DOHH2 (cell line): Measurements from ENCODE around the gene LRRC8D.

Experiments used
- H3F3A ChIP-seq: fragments of 200-600 bp; sonication (generic), shearing (Covaris generic); 2 replicates; pipeline ENCODE4 v1.6.0; 2016; ENCODE audit warnings: antibody characterized with exemption, mild to moderate bottlenecking; ENCODE audit not compliant: control insufficient read depth, insufficient read depth
- H3K27ac ChIP-seq: fragments of 200-600 bp; sonication (generic); 2 replicates; pipeline ENCODE4 v1.5.1; 2014; ENCODE audit warnings: low read depth, mild to moderate bottlenecking, low read length, moderate library complexity
- H3K27me3 ChIP-seq: fragments of 200-600 bp; sonication (generic); 2 replicates; pipeline ENCODE4 v1.6.1; 2014; ENCODE audit warnings: mild to moderate bottlenecking, low read length, mixed read lengths; ENCODE audit not compliant: control insufficient read depth
- H3K36me3 ChIP-seq: fragments of 200-600 bp; sonication (generic); 2 replicates; pipeline ENCODE4 v1.6.1; 2014; ENCODE audit warnings: mild to moderate bottlenecking, low read length, moderate library complexity, mixed read lengths; ENCODE audit not compliant: control insufficient read depth
- H3K4me1 ChIP-seq: fragments of 200-600 bp; sonication (generic); 2 replicates; pipeline ENCODE4 v1.6.1; 2014; ENCODE audit warnings: mild to moderate bottlenecking, low read length, mixed read lengths; ENCODE audit not compliant: control insufficient read depth
- H3K4me2 ChIP-seq: fragments of 200-600 bp; sonication (generic); 2 replicates; pipeline ENCODE4 v1.6.0; 2014; ENCODE audit warnings: mild to moderate bottlenecking, low read length, moderate library complexity
- H3K4me3 ChIP-seq: fragments of 200-600 bp; sonication (generic); 2 replicates; pipeline ENCODE4 v1.5.1; 2014; ENCODE audit warnings: mild to moderate bottlenecking, low read length, mixed read lengths
- H3K79me2 ChIP-seq: fragments of 200-600 bp; sonication (generic); 2 replicates; pipeline ENCODE4 v1.6.1; 2014; ENCODE audit warnings: mild to moderate bottlenecking, low read length, mixed read lengths; ENCODE audit not compliant: control insufficient read depth
- H3K9me2 ChIP-seq: fragments of 200-600 bp; sonication (generic); replicated peaks from 2 replicates; pipeline ENCODE4 v1.6.1; 2014; ENCODE audit warnings: mild to moderate bottlenecking, low read length, mixed read lengths; ENCODE audit not compliant: control insufficient read depth
- H3K9me3 ChIP-seq: fragments of 200-600 bp; sonication (generic); 2 replicates; pipeline ENCODE4 v1.6.1; 2014; ENCODE audit warnings: antibody characterized with exemption, low read length, mixed read lengths; ENCODE audit not compliant: control insufficient read depth, insufficient read depth
- H4K20me1 ChIP-seq: fragments of 200-600 bp; sonication (generic); 2 replicates; pipeline ENCODE4 v1.6.0; 2014; ENCODE audit warnings: low read depth, mild to moderate bottlenecking, antibody characterized with exemption, low read length, moderate library complexity; ENCODE audit not compliant: control insufficient read depth, insufficient read depth
- CTCF ChIP-seq: fragments of 200-600 bp; sonication (generic); IDR thresholded peaks from one replicate; pipeline ENCODE4 v1.5.1; 2014; ENCODE audit warnings: antibody characterized with exemption, mild to moderate bottlenecking, low read depth, low read length; ENCODE audit not compliant: poor library complexity, severe bottlenecking
- EZH2phosphoT487 ChIP-seq: fragments of 200-600 bp; sonication (generic); IDR thresholded peaks from 2 replicates; pipeline ENCODE4 v1.6.1; 2017; ENCODE audit warnings: borderline replicate concordance, mild to moderate bottlenecking, antibody characterized with exemption, low read length, moderate library complexity, mixed read lengths

LRRC8D gene

GRCh38 chr1:89965193-89965768 is 144.4 kb downstream of the LRRC8D start:
- H3K79me2 ChIP-seq: no peaks in the 10 kb centered on the region
- TF ChIP-seq EZH2phosphoT487: no peak
- TF ChIP-seq CTCF: no peak
- no peaks in the 10 kb centered on the region for H3K9me2 ChIP-seq
- H3F3A ChIP-seq: no peaks in the 10 kb centered on the region
- no peak overlapping the region for H3K27ac ChIP-seq
- no peaks in the 10 kb centered on the region for H3K9me3 ChIP-seq
- no peak overlapping the region for H3K4me2 ChIP-seq
- no peaks in the 10 kb centered on the region for H3K36me3 ChIP-seq
- H3K27me3 ChIP-seq: peaks cover 26% of the 10 kb centered on the region
- H3K4me3 ChIP-seq: no peak overlapping the region
- no peaks in the 10 kb centered on the region for H4K20me1 ChIP-seq
- H3K4me1 ChIP-seq: peaks cover 19% of the 10 kb centered on the region

GRCh38 chr1:89966656-89967055 is 145.8 kb downstream of the LRRC8D start:
- Histone ChIP-seq H3K27me3 (peaks cover 26% of the 10 kb centered on the region), H3K79me2 (no peaks in the 10 kb centered on the region), H4K20me1 (no peaks in the 10 kb centered on the region), H3F3A (no peaks in the 10 kb centered on the region), H3K9me2 (no peaks in the 10 kb centered on the region), H3K4me1 (peaks cover 19% of the 10 kb centered on the region), H3K27ac (no peak overlapping the region), H3K36me3 (no peaks in the 10 kb centered on the region), H3K4me2 (no peak overlapping the region), H3K9me3 (no peaks in the 10 kb centered on the region), H3K4me3 (no peak overlapping the region)
- TF ChIP-seq EZH2phosphoT487: no peak
- no peak for TF ChIP-seq CTCF

GRCh38 chr1:89971600-89971999 is 150.8 kb downstream of the LRRC8D start:
- no peak for TF ChIP-seq EZH2phosphoT487
- no peak for TF ChIP-seq CTCF
- Histone ChIP-seq H4K20me1 (no peaks in the 10 kb centered on the region), H3K4me2 (no peak overlapping the region)

GRCh38 chr1:89972024-89972423 is 151.2 kb downstream of the LRRC8D start:
- Histone ChIP-seq H3K27ac (no peak overlapping the region), H3K4me2 (no peak overlapping the region), H3K79me2 (no peaks in the 10 kb centered on the region)

More at GRCh38 chr1:89971600-89971999, 150.8 kb downstream of the LRRC8D start:
- Histone ChIP-seq H3K79me2 (no peaks in the 10 kb centered on the region), H3K4me3 (no peak overlapping the region), H3K9me2 (no peaks in the 10 kb centered on the region), H3K4me1 (no peaks in the 10 kb centered on the region), H3F3A (no peaks in the 10 kb centered on the region), H3K27me3 (peaks cover 18% of the 10 kb centered on the region), H3K27ac (no peak overlapping the region), H3K9me3 (no peaks in the 10 kb centered on the region), H3K36me3 (no peaks in the 10 kb centered on the region)

More at GRCh38 chr1:89972024-89972423, 151.2 kb downstream of the LRRC8D start:
- Histone ChIP-seq H4K20me1 (no peaks in the 10 kb centered on the region), H3K9me2 (no peaks in the 10 kb centered on the region), H3K4me3 (no peak overlapping the region), H3K36me3 (no peaks in the 10 kb centered on the region), H3K9me3 (no peaks in the 10 kb centered on the region), H3K27me3 (peaks cover 13% of the 10 kb centered on the region), H3F3A (no peaks in the 10 kb centered on the region), H3K4me1 (no peaks in the 10 kb centered on the region)
- TF ChIP-seq CTCF (no peak), EZH2phosphoT487 (no peak)
